GM19025 (cell line): ENCODE data around the gene DCDC2C.
A peak's percentile ranks its signal among the peaks of the same experiment; 100 is the strongest.

Source experiments
- ATAC-seq: cut with Tn5 transposase; IDR thresholded peaks from one replicate; pipeline ENCODE4 v1.9.1; 2021; ENCODE audit warnings: mild to moderate bottlenecking, low read depth, moderate library complexity; ENCODE audit not compliant: unreplicated experiment

DCDC2C gene

DNA sequence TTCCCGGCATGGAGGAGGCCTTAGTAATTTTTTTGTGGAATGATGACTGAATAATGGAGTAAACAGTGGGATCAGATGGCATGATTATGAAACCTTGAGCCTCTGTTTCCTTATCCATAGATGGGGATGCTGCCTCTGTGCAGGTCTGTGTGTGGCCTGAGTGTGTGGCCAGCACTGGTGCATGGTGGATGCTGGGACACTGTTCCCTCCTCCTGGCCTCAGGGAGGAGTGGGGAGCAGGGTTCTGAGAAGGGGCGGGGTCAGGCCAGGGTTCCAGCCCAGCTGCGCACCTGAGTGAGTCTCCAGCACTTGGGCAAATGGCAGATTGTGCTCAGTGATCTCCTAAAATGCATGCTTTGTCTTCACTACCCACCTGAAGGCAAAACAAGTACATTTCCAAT, 66.4 kb downstream of the DCDC2C start:
- ATAC-seq: no peak

DNA sequence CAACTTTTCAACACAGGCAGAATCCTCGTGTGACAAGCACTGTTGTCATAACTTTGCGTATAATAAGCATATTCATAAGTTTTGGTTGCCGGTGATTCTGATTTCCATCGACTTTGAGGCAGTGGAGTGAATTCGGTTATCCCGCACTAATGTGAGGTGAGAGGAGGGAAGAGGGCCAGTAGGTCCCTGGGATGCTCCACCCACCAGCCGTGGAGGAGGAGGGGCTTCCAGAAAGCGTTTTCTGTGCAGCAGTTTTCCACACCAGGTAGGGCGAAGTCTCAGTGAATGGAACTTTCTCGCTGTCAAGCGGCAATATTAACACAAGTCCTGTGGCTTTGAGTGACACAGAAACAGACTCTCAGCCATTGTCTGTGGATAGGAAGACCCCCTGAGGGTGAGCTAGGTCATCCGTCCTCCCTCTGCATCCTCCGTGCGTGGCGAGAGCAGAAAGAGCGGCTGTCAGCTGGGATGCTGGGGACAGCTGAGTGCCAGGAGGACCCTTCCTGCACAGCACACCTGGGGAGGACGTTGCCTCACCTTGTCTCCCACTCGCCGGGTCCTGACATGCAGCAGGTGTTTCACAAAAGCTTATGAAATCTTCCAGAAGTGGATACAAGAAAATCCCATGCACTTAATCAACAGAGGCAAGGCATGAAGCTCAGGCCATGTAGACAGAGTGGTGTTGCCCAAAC, 67.5 kb downstream of the DCDC2C start:
- ATAC-seq: no peak

DNA sequence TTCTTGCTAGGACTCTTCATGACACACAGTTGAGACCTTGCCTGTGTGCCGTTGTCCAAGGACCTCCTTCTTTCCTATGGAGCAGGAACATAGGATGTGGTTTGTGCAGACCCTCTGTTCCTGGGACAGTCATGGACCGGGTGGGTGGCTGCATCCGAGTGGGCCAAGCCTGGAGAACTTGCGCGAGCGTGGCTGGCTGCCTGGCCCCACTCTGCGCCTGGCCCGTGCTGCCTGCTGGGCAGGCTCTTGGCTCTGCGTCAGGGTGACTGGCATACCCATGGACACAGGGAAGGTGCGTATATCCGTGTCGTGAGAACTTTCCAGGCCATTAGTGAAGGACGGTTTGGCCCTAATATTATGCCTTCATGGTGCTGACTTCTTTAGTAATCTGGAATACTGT, 68.2 kb downstream of the DCDC2C start:
- ATAC-seq: no peak

DNA sequence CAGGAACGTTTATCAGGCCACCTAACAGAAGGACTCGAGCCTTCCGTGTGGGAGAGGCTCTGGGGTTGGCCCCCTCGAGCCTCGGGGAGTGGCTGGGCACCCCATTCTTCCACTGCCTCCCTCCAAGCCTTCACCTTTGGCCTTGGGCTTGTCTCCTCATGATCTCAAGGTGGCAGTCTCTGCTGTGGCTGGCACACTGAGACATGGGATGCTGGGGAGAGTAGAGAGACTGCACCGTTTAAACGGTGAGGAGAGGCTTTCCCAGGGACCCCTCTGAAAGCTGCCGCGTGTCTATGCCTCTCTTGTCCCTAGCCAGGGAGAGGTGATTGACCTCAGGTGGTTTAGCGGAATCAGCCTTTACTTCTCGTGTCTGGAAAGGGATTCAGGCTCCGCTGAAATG, 71.0 kb downstream of the DCDC2C start:
- no peak for ATAC-seq

DNA sequence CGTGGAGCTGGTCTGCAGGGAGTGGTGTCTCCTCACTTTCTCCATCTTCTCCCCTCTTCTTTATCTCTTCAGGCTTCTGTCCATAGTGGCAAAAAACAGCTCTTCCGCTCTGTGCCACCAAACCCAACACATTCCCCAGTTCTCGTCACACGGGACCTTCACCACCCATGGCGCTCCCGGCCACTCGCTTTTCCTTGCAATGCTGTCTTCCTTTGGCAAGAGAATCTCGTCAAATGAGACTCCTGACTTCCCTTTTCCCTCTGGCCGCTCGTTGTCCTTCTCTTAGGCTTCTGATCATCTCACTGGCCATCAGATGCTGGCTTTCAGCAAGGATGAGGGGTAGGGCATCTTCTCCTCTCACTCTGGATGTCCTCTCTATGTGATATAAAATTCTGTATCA, 72.9 kb downstream of the DCDC2C start:
- ATAC-seq: no peak

DNA sequence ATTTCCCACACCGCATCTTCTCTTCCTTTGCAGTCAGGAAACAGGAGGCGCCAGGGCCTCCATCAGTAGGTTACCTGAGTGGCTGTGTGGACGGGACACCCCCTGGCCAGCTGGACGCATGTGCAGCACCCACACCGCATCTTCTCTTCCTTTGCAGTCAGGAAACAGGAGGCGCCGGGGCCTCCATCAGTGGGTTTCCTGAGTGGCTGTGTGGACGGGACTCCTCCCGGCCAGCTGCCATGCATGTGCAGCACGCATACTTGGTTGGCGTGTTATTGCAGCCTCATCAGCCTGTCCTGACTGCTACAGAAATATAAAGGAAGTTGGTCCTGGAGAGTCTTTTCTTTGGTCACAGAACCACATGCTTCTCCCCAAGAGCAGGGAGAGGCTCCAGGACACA, 74.6 kb downstream of the DCDC2C start:
- no peak for ATAC-seq

DNA sequence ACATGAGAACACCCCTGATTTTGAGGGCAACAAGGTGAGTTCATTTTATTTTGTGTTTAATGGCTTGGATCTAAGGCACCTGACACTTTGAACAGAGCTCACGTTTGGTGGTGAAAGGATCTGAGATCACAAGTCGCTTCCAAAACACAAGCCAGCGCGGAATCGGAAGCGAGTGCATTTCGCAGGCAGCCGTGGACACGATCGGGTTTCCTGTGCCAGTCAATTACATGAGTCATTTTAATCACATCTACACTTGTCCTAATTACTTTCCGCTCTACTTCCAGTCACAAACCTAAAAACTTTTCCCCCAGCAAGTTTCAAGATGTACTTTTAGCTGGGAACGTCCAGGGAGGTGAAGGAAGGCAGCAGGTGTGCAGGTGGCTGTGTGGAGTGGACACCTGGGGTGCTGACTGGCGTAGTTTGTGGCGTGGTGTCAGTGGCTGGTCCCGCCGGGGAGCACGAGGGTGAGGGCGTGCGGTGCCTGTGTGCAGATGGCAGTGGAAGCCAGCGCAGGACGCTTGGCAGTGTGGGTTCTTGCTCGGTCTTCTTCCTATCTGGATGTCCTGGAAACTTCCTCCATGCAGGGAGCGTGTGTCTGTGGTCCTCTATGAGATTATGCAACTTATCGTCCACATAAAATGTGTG, 75.6 kb downstream of the DCDC2C start:
- no peak for ATAC-seq

DNA sequence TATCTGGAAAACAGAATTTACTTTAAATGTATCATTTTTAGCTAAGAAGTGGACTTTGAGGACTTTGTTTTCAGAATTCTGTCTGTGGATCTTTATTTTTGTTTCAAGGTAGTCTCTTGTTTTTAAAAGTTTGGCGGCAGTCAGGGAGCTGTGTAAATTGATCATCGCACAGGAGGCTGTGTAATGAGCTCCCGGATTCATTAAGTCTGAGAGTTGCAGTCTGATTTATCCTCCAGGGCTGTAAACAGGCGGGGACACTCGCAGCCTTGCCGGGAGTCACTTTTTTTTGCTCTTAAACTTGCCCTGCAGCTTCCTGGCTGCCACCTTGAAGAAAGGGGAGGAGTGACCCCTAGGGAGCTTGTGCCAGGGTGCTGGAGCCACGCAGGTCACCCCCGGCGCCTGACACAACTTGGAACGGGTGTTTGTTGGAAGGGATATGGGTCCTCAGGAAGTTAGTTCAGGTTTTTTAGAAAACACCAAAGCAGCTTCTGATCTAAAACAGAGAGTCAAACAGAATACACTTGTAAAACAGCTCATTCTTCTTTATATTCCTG, 76.2 kb downstream of the DCDC2C start:
- ATAC-seq: no peak

DNA sequence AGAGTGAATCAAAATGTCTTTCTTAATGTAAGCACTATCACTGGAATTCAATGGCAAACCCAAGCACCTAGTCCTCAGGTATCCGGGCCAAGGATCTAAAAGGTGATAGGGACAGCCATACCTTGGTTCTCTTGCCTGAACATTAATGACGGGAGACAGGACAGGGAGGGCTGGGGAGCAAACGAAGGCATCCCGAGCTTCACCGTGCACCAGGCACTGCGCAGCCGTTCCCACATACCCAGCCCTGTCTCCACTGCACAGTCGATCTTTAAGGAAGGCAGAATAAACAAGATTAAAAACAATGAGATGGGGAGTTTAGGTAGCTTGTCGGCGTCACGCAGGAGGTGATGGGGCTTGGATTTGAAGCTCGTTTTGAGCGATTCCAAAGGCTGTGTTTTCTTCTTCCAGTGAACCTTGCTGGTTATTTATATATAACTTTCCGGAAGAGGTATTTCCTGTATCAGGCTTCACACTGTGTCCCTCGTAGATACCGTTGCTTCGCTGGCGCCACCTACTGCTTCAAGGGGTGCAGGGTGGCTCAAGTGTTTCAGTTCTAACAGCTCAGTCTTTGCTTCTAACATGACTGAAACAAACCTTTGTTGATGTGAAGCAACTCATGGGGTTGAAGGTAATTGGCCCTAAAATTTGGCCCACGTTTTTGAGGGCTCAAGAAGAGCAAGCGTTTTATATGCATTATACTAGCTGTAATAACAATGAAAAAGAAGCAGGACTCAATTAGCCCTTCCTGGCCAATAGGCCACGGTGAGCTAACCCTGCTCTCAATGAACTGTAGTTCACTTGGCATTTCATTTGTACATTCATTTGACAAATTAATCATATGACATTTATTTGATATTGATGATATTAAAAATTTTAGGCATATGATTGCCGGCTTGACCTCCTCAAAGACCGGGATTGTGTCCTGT, 77.4 kb downstream of the DCDC2C start:
- ATAC-seq: peak; percentile 87

DNA sequence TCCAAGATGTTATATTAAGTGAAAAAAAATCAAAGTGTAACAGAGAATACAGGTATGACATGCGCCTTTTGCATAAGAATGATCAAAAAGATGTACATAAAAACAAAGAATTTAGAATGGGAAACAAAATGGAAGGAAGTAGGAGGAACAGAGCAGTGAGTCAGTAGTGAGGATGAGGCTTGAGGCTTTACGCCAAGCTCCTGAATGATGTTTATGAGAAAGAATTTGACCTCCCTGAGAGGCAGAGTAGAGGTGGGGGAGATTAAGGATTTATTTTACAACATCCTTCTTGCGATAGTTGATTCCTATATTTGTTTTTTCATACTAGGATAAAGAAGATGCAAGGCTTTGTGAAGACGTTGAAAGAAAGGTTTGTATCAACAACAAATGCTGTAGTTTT, 81.4 kb downstream of the DCDC2C start:
- ATAC-seq: no peak

DNA sequence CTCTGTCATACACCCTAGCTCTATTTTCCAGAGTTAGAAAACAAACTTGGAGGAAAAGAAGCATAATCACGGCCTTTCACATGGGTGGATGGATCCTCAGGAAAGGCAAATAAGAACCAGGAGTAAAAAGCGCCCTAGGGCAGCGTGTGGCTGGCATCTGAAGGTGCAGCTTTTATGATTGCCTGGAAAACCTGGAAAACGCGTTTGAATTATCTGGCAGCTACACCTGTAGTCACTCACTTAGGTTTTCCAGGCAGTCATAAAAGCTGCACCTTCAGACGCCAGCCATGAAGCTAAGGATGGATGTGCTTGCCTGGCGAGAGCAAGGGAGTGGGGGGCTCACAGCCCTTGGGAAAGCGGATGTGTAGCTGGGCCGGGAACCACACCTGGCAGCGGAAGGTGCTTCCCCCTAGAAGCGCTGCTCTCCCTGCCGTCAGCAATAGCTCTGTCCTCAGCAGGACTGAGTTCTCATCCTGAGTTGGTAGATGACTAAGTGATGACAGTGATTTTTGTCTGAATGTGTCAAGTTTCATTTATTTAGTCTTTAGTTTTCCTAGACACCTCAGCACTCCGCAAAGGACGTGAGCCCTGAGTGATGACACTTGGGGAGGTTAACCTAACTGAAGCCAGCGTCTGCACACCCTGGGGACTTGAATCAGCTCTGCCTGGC, 82.0 kb downstream of the DCDC2C start:
- ATAC-seq: no peak

DNA sequence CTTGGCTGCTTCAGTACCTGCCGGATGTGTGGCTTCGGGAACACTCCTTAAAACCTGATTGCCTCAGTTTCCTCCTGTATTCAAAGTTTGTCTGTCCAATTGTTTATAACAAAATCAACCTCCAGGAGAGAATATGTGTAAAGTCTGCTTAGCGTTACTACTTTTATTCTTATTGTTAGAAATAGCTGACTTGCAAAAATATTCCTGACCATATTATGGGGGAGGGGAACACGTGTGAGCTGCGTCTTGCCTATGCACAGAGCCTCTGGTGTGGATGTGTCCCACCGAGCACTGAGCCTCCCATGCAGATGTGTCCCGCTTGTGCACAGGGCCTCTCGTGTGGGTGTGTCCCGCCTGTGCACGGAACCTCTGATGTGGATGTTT, 82.5 kb downstream of the DCDC2C start:
- ATAC-seq: no peak

DNA sequence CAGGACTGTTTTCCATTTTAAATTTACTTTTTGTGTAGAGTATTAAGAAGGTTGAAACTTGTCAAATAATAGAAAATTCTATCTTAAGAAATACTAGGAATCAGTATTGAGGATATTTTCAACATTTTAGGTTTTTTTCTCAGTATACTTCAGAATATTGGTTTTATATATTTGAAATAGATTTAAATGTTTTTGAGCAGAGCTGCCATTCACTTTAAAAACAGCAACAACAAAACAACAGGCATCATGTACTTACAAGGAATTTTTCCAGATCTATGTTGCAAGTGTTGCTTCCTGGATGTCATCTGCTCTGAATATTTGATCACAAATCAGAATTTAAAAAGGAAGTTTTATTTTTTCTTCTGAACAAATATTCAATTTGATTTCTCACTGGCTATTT, 84.4 kb downstream of the DCDC2C start:
- no peak for ATAC-seq

DNA sequence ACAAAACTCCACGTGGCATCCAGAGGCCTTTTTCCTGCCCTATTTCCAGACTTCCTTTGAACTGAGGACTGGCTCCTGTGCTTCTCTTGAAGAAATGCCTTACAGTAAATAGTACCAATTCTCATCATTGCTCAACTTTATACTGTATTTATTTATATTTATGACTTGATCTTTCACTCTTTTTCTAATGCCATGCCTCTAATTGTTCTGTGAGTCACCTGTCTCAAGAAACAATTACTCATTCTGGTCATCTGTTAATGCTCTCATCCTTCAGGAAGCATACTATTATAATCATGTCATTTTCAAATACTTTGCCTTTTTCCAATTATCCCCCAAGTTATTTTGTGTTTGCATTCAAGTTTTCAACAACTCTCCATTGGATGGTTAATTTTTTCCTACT, 85.9 kb downstream of the DCDC2C start:
- ATAC-seq: no peak

DNA sequence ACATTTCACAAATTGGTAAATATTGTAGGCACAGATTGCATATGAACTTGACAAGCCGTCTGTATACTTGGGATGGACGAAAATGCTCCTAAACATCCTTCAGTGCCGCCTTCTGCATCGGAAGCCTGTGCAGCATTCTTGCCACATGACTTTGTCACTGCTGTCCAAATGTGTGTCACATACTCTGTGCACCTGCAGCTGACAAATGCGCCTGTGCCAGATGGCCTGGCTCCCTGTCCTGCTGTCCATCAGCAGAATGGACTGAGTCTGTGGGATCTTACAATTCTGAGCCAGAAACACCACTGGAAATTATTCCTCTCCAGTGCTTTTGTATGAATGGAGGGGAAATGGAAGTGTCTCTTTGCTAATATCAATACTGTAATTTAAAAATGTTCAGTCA, 89.9 kb downstream of the DCDC2C start:
- no peak for ATAC-seq

DNA sequence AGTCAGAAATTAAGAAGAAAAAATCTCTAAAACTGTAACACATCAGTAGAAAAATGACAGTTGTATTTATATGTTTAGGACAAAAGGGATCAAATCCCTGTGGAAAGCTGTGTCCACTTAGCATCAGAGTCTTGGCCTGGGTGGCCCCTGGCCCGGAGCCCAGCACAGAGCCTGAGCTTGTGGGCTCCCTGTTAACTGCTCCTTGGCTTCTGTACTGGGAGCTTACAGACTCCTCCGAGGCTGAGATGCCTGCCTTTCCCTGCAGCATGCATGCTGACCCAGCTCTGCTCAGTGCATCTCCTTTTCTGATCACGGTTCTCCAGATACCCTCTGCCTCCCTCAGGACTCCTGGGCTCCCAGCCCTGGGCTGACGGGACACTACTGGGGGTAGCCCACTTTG, 98.1 kb downstream of the DCDC2C start:
- no peak for ATAC-seq

DNA sequence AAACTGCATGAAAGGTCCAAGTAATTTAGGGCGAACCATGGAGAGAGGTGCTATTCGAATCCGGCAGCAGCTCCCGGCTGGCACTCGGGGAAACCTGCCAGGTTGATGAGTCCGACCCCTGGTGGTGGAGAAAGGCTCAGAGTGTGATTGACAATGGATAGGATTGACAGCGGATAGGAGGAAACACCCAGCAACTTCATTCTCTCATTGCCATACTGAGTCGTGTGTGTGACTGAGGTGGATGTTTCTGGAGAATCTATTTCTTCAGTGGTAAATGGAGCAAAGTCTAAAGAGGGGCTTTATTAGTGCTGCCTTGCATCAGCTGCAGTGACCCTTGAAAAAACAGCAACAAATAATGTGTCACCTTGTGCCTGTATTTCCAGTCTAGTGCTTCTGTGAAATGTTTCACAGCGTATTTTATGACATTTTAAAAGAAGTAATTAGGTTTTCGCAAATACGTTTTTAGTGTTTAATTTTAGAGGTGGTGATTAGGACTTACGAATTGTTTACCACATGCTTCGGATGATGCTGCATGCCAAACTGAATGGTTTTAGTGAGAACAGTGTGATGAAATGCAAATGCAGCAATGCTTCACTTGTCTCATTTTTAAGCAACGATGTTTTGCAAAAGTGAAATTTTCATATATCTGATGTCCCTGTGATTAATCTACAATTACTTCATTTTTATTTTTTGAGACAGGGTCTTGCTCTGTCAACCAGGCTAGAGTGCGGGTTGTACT, 102.0 kb downstream of the DCDC2C start:
- ATAC-seq: no peak

DNA sequence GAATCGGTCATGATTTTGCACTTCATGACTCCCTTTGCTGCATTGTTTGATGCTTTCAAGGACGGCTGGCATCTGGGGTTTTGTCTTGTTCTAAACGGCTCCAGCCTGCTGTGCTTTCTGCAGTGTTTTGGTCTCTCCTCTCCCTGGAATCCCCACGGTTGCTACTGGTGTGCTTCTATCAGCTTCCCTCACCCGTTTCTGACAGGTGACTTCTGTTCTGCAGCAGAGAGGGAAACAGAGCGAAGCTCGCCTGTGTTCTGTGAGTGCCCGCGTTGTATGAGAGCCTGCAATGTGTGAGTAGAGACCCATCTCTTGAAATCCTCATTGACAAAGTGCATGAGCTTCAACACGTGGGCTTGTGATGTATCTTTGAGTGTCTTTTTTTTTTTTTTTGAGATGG, 102.8 kb downstream of the DCDC2C start:
- no peak for ATAC-seq

DNA sequence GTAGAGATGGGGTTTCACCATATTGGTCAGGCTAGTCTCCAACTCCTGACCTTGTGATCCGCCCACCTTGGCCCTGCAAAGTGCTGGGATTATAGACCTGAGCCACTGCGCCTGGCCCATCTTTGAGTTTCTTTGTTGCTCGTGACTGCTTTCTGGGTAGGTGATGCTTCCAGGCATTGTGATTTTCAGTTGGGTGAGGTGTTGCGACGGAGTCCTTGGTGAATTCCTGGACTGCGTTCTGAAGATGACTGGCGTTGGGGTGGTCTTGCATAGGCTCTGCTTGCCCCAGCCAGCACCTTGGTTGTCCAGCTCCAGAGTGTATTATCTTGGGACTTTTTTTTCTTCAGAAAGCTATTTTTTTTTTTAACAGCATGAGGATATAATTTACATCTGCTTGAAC, 103.4 kb downstream of the DCDC2C start:
- no peak for ATAC-seq

DNA sequence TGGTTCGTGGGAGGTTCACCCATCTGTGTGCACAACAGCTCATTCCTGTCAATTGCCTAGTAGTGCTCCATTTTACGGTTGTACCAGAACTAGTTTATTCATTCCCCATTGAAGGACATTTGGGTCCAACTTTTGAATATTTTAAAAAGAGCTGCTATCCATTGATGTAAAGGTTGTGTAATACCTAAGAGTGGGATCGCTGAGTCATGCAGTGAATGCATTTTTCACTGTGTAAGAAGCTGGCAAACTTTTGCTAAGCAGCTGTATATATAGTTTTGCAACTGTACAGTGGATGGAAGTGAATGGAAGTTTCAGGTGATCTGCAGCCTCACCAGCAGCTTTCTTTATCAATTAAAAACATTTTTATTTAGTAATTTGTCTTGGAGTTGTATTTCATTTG, 104.5 kb downstream of the DCDC2C start:
- ATAC-seq: no peak
